GM19438 (cell line): Measurements from ENCODE around the gene NCKAP5.

Experiments used
- ATAC-seq: cut with Tn5 transposase; IDR thresholded peaks from one replicate; pipeline ENCODE4 v1.9.1; 2021; ENCODE audit warnings: low read depth; ENCODE audit not compliant: unreplicated experiment

Gene NCKAP5

DNA sequence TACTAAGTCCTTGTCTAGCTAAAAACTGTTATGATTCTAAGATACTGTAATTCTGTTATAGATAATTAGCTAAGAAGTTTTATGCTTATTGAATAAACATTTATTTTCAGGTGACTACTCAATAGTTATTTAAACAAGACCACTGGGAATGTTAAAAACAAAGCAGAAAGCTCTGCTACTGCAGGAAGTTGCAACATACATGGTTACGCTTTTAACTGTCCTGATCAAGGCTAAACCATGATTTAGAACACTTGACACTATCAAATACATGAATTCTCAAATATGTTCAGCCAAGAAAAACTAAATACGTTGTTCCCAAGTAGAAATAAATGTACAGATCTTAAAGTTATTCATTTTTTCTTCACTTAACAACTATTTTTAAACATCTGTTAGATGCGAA, 263.9 kb downstream of the NCKAP5 start:
- no peak for ATAC-seq

DNA sequence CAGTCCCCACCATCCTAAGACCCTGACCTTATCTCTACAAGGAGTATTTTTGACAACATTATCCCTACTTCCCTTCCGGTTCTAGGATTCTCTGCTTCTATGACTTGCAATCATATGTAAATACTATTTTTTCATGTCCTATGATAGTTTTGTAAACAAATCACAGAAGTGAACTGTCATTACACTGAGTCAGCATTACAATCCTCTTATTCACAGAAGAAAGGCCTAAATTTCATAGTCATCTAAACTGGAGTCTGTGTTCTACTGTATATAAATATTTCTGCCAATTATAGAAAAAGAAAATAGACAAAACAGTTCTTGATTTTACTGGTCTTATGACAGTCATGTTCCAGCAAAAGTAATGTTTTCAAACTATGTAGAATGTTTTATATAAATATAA, 265.1 kb downstream of the NCKAP5 start:
- ATAC-seq = no peak

- no peak for ATAC-seq
These were observed 271.9 kb downstream of the NCKAP5 start for GRCh38 chr2:133296401-133296800.

- no peak for ATAC-seq
These were observed 274.5 kb downstream of the NCKAP5 start for GRCh38 chr2:133293544-133294353.

- no peak for ATAC-seq
These were observed 276.0 kb downstream of the NCKAP5 start for GRCh38 chr2:133292259-133292658.

DNA sequence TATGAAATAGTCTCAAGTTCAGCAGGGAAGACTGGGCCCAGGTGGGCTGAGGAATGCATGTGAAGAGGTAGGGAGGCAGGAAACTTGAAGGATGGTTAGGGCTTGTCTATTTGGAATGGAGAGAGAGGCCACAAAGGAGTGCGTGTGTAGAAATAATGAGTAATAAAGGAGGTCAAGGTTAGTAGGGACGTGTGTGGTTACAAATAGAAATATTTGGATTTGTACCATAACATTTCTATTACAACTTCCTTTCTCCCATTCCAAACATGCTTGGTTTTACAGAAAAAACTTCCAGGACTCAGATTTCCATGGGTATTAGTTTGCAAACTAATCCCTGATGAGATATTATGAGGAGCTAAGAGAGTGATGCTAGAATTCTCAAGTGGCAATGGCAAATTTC, 280.6 kb downstream of the NCKAP5 start:
- no peak for ATAC-seq

GRCh38 chr2:133286326-133286922, 281.8 kb downstream of the NCKAP5 start:
- ATAC-seq = no peak

- ATAC-seq = no peak
These were observed 295.2 kb downstream of the NCKAP5 start for GRCh38 chr2:133273031-133273430.

GRCh38 chr2:133271105-133271504, 297.2 kb downstream of the NCKAP5 start:
- ATAC-seq = no peak

DNA sequence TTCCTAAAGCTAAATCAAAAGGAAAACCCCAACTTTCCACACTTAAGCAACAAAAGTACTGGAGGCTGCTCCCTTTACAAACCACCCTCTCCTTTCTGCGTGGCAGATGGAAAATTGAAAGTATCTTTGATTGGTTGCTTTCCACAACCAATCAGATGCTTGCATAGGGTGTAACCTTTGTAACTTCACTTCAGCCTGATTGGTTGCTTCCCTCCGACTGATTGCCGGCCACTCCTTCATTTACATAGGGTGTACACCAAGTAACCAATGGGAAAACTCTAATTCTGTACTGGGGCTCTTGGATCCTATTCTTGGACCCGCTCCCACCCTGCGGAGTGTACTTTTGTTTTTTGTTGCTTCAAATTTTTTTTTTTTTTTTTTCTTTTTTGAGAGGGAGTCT, 297.7 kb downstream of the NCKAP5 start:
- ATAC-seq = no peak

DNA sequence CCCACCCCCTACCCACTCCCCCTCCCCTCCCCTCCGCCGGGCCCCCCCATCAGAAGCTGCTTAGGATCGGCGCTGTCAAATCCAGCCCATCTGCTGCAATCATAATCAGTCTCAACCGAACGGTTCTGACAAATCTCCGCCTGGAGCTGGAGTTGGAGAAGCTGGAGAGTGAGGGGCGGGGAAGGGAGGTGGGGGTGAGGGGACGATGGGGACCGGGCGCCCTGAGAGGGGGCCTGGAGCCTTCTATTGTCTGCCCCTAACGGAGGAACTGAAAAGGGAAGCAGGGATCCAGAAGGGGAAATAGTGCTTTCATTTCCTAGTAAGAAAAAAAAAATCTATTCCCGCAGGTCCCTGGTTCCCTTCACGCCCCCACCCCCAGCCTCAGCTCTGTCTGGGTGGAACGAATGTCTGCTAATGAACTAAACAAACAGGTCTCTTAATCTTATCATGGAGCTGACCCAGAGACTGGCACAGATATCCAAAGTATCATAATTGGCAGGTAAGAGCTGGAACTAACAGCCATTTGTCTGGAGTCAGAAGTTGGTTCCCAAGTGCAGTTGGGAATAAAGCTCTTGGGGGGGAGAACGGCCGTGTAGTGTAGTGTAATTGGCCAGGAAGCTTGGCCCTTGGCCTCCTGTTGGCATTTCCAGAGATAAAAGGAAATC, 301.2 kb downstream of the NCKAP5 start:
- ATAC-seq = no peak

DNA sequence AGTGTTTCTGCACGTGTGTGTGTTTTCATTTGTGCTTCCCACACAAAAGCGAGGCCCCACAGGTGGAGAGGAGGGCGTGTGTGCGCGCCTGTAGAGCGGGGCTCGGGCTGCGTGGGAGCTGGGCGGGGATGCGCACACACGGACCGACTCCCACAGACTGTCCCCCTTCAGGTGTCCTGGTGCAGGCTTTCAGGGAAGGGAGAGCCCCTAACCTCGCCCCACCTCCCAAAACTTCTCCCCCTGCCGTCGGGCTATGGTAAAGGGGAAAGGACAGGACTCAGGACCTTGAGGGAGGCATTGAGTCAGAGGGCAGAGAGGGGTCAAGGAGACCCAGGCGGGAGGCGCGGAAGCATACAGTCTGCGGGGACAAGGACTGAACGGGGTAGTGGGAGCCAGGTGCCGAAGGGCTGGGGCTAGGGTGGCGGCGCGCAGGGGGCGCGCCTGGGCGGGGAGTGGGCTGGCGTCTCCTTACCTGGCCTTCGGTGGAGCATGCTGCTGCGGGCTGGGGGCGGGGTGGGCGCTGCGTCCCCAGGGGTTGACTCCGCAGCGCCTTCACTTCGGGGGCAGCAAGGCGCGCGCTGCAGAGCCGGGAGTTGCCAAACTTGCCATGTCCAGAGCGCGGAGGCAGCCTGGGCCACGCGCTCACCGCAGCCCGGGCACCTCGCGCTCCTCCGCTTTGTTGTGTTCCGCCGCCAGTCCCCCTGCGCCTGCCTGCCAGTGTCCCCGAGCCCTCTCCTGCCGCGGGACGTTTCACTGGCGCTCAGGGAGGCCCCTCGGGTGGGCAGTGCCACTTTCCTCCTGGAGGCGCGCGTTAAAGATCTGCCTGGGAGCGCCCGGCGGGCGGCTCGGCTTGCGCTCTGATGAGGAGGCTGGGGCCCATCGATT, 302.0 kb downstream of the NCKAP5 start:
- no peak for ATAC-seq

GRCh38 chr2:133265432-133265949, 302.8 kb downstream of the NCKAP5 start:
- no peak for ATAC-seq

DNA sequence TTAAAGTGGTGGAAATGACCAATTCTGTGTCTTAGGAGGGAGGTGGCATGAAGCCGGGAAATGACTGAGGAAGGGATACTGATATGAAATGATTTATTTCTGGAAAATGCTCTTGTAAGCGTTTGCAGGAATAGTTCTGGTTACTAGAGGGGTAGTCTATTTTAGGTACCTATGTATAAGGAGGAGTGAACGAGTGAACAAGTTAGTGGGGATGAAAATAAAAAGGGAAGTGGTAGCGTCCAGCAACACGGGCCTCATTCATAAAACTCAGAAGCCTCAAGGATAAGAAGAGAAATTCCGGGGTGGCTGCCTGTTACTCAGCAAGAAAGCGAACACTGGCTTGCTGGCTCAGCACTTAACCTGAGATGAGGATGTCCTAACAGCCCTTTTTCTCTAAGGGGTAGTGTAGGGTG, 303.3 kb downstream of the NCKAP5 start:
- ATAC-seq = no peak

- ATAC-seq = no peak
These were observed 305.4 kb downstream of the NCKAP5 start for GRCh38 chr2:133262893-133263292.

DNA sequence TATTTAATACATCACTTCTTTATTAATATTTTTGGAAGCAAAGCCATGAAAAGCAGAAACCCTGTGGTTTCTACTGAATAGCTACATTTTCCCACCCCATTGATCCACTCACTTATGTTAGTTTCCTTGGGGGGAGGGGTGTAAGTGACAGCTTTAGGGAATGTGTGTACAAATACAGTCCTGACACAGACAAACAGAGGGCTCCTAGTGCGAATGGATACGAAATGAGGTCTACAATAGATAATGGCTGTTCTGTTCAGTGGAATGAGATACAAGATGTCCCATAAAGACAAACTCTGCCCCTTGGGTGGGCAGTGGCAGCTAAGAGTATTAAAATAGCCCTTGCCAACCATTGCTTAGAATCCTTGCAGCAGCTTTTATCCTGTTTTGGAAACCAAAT, 312.9 kb downstream of the NCKAP5 start:
- no peak for ATAC-seq

DNA sequence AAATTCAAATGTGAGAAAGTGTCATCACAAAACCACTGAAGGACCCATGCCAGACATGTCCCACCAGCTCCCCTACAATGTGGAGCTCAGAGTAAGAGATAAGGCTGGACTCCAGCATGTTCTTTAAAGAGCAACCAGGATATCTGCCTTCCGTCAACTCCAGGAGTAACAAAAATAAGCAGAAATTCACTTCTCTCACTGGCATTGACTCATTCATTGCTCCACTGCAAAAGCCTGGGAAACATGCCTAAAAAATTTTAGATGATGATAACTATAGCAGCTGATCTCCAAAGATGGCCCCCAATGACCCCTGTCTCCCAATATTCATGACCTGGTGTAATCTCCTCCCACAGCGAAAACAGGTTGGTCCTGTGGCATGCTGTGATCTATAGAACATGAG, 314.5 kb downstream of the NCKAP5 start:
- no peak for ATAC-seq

- no peak for ATAC-seq
These were observed 315.4 kb downstream of the NCKAP5 start for GRCh38 chr2:133252780-133253355.

DNA sequence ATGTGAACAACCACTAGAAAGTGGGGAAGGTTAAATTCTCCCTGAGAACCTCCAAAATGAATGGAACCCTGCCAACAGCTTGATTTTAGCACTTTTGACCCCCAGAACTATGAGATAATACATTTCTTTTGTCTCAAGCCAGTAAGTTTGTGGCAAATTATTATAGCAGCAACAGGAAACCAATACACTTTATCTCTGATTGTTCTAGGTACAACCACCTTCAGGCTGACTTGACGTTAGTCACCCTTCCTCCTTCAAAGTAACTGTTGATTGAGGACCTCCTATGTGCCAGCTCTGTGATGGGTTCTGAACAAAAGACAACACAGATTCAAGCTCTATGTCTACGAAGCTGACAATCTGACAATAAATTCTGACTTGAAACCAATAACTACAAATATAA, 318.9 kb downstream of the NCKAP5 start:
- no peak for ATAC-seq

- no peak for ATAC-seq
These were observed 320.0 kb downstream of the NCKAP5 start for GRCh38 chr2:133248264-133248663.
